ENCODE measurements around the gene PTPRT. TPM values are rescaled to one million over a fixed set of nuclear protein-coding genes. Genes with fewer than 3 reads are reported as not detected.

PTPRT gene
- total RNA-seq, 1 donor, result under 0.01 TPM

- Histone ChIP-seq H3K27me3 (ENCODE audit: insufficient read depth, low read length) (peaks cover 15% of the 10 kb centered on the region), H3K4me1 (ENCODE audit: insufficient read depth, low read length) (no peaks in the 10 kb centered on the region), H3K4me3 (ENCODE audit: low read length) (no peak overlapping the region), H3K9me3 (ENCODE audit: low read depth, low read length) (no peaks in the 10 kb centered on the region)
Observed at GRCh38 chr20:43191946-43192863, 2.5 kb upstream of the PTPRT start.

- Histone ChIP-seq H3K4me3 (ENCODE audit: low read length) (no peak overlapping the region), H3K4me1 (ENCODE audit: insufficient read depth, low read length) (no peaks in the 10 kb centered on the region), H3K27me3 (ENCODE audit: insufficient read depth, low read length) (peaks cover 19% of the 10 kb centered on the region), H3K9me3 (ENCODE audit: low read depth, low read length) (no peaks in the 10 kb centered on the region)
Observed at GRCh38 chr20:43191143-43191542, 1.4 kb upstream of the PTPRT start.

- no peaks in the 10 kb centered on the region for H3K4me1 ChIP-seq (ENCODE audit: insufficient read depth, low read length)
- peaks cover 19% of the 10 kb centered on the region for H3K27me3 ChIP-seq (ENCODE audit: insufficient read depth, low read length)
- no peak overlapping the region for H3K4me3 ChIP-seq (ENCODE audit: low read length)
- no peaks in the 10 kb centered on the region for H3K9me3 ChIP-seq (ENCODE audit: low read depth, low read length)
Observed at GRCh38 chr20:43190332-43190953, 737 bp upstream of the PTPRT start.

GRCh38 chr20:43188861-43189553, 699 bp downstream of the PTPRT start:
- Histone ChIP-seq H3K27me3 (ENCODE audit: insufficient read depth, low read length) (peaks cover 19% of the 10 kb centered on the region), H3K4me3 (ENCODE audit: low read length) (no peak overlapping the region), H3K4me1 (ENCODE audit: insufficient read depth, low read length) (no peaks in the 10 kb centered on the region), H3K9me3 (ENCODE audit: low read depth, low read length) (no peaks in the 10 kb centered on the region)

GRCh38 chr20:43188234-43188653, 1.5 kb downstream of the PTPRT start:
- Histone ChIP-seq H3K4me1 (ENCODE audit: insufficient read depth, low read length) (no peaks in the 10 kb centered on the region), H3K4me3 (ENCODE audit: low read length) (no peak overlapping the region), H3K9me3 (ENCODE audit: low read depth, low read length) (no peaks in the 10 kb centered on the region), H3K27me3 (ENCODE audit: insufficient read depth, low read length) (peaks cover 19% of the 10 kb centered on the region)

- H3K27me3 ChIP-seq (ENCODE audit: insufficient read depth, low read length), result peaks cover 19% of the 10 kb centered on the region
- no peak overlapping the region for H3K4me3 ChIP-seq (ENCODE audit: low read length)
- no peaks in the 10 kb centered on the region for H3K4me1 ChIP-seq (ENCODE audit: insufficient read depth, low read length)
- no peaks in the 10 kb centered on the region for H3K9me3 ChIP-seq (ENCODE audit: low read depth, low read length)
Observed at GRCh38 chr20:43187476-43188233, 2.1 kb downstream of the PTPRT start.

GRCh38 chr20:43186312-43186711, 3.4 kb downstream of the PTPRT start:
- Histone ChIP-seq H3K4me3 (ENCODE audit: low read length) (no peak overlapping the region), H3K27me3 (ENCODE audit: insufficient read depth, low read length) (peaks cover 19% of the 10 kb centered on the region), H3K4me1 (ENCODE audit: insufficient read depth, low read length) (no peaks in the 10 kb centered on the region), H3K9me3 (ENCODE audit: low read depth, low read length) (no peaks in the 10 kb centered on the region)

- Histone ChIP-seq H3K4me3 (ENCODE audit: low read length) (no peak overlapping the region), H3K27me3 (ENCODE audit: insufficient read depth, low read length) (peaks cover 17% of the 10 kb centered on the region), H3K9me3 (ENCODE audit: low read depth, low read length) (no peaks in the 10 kb centered on the region), H3K4me1 (ENCODE audit: insufficient read depth, low read length) (no peaks in the 10 kb centered on the region)
Observed at GRCh38 chr20:43185901-43186300, 3.8 kb downstream of the PTPRT start.

- Histone ChIP-seq H3K9me3 (ENCODE audit: low read depth, low read length) (no peaks in the 10 kb centered on the region), H3K4me3 (ENCODE audit: low read length) (no peak overlapping the region), H3K27me3 (ENCODE audit: insufficient read depth, low read length) (peaks cover 17% of the 10 kb centered on the region), H3K4me1 (ENCODE audit: insufficient read depth, low read length) (no peaks in the 10 kb centered on the region)
Observed at GRCh38 chr20:43183536-43184070, 6.1 kb downstream of the PTPRT start.

- Histone ChIP-seq H3K4me3 (ENCODE audit: low read length) (no peak overlapping the region), H3K4me1 (ENCODE audit: insufficient read depth, low read length) (no peaks in the 10 kb centered on the region), H3K9me3 (ENCODE audit: low read depth, low read length) (peaks cover 10% of the 10 kb centered on the region), H3K27me3 (ENCODE audit: insufficient read depth, low read length) (no peaks in the 10 kb centered on the region)
Observed at GRCh38 chr20:43178080-43178479, 11.6 kb downstream of the PTPRT start.

- H3K27me3 ChIP-seq (ENCODE audit: insufficient read depth, low read length), result no peaks in the 10 kb centered on the region
- H3K4me1 ChIP-seq (ENCODE audit: insufficient read depth, low read length), result no peaks in the 10 kb centered on the region
- H3K4me3 ChIP-seq (ENCODE audit: low read length), result no peak overlapping the region
- H3K9me3 ChIP-seq (ENCODE audit: low read depth, low read length), result peaks cover 10% of the 10 kb centered on the region
Observed at GRCh38 chr20:43176726-43177125, 13.0 kb downstream of the PTPRT start.

- Histone ChIP-seq H3K27me3 (ENCODE audit: insufficient read depth, low read length) (no peaks in the 10 kb centered on the region), H3K4me1 (ENCODE audit: insufficient read depth, low read length) (no peaks in the 10 kb centered on the region), H3K4me3 (ENCODE audit: low read length) (no peak overlapping the region), H3K9me3 (ENCODE audit: low read depth, low read length) (peaks cover 5% of the 10 kb centered on the region)
Observed at GRCh38 chr20:43171930-43172329, 17.8 kb downstream of the PTPRT start.

GRCh38 chr20:43170771-43171170, 18.9 kb downstream of the PTPRT start:
- Histone ChIP-seq H3K4me1 (ENCODE audit: insufficient read depth, low read length) (no peaks in the 10 kb centered on the region), H3K4me3 (ENCODE audit: low read length) (no peak overlapping the region), H3K27me3 (ENCODE audit: insufficient read depth, low read length) (no peaks in the 10 kb centered on the region), H3K9me3 (ENCODE audit: low read depth, low read length) (no peaks in the 10 kb centered on the region)

GRCh38 chr20:43167615-43168014, 22.1 kb downstream of the PTPRT start:
- Histone ChIP-seq H3K4me1 (ENCODE audit: insufficient read depth, low read length) (no peaks in the 10 kb centered on the region), H3K27me3 (ENCODE audit: insufficient read depth, low read length) (no peaks in the 10 kb centered on the region), H3K4me3 (ENCODE audit: low read length) (no peak overlapping the region), H3K9me3 (ENCODE audit: low read depth, low read length) (no peaks in the 10 kb centered on the region)

Data from mononuclear cell (primary cell).